ENCODE results near the gene LIMCH1. TPM values are rescaled to one million over a fixed set of nuclear protein-coding genes. Genes with fewer than 3 reads are reported as not detected.

LIMCH1 gene
- polyA plus RNA-seq, 2 donors: 8.3 to 9.0 TPM

GRCh38 chr4:41610474-41610873 is 72.5 kb downstream of the LIMCH1 start:
- H3K27me3 ChIP-seq (ENCODE audit: control insufficient read depth in 1 of 2, insufficient read depth in 2 of 2, low read length in 2 of 2): no peaks in the 10 kb centered on the region
- no peaks in the 10 kb centered on the region for H3K36me3 ChIP-seq (ENCODE audit: control insufficient read depth in 2 of 2, insufficient read depth in 2 of 2, low read length in 1 of 2)
- no peaks in the 10 kb centered on the region for H3K9me3 ChIP-seq (ENCODE audit: control insufficient read depth in 2 of 2, insufficient read depth in 1 of 2, low read depth in 1 of 2, low read length in 1 of 2)
- 93 to 94% methylated on average over 3 of the region's 3 CpGs for WGBS, 2 donors
- no peak overlapping the region for H3K4me3 ChIP-seq (ENCODE audit: low read depth in 1 of 2, low read length in 2 of 2)
- no peak overlapping the region for H3K27ac ChIP-seq (ENCODE audit: low read depth in 2 of 2, low read length in 1 of 2)
- H3K4me1 ChIP-seq (ENCODE audit: control insufficient read depth in 2 of 2, insufficient read depth in 2 of 2, low read length in 1 of 2): peaks cover 0 to 7% of the 10 kb centered on the region in 2 donors

DNA sequence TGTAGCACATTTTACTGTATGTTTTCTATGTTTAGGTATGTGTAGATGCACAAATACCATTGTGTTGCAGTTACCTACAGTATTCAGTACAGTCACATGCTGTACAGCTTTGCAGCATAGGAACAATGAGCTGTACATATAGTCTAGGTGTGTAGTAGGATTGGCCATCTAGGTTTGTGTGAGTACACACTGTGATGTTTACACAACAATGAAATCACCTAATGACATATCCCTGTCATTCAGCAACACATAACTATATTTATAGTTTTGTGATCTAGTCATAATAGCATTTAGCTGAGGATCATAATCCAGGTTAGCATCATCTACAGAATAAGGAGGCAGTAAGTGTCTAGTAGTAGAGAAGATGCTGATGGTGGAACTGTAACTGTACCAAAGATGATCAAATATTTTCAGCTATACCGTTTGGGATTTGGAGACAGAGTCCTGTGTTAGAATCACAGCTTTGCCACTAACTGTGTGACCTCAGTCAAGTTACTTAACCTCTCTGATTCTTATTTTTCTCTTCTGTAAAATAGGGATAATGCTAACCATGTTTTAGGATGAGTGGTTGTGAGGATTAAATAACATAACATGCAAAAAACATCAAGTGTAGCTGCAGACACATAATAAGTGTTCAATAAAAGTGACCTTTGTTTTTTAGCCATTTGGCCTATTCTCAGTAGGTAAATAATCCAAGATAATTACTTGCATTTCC is 73.3 kb downstream of the LIMCH1 start:
- Histone ChIP-seq H3K36me3 (ENCODE audit: control insufficient read depth in 2 of 2, insufficient read depth in 2 of 2, low read length in 1 of 2) (no peaks in the 10 kb centered on the region), H3K27me3 (ENCODE audit: control insufficient read depth in 1 of 2, insufficient read depth in 2 of 2, low read length in 2 of 2) (no peaks in the 10 kb centered on the region), H3K4me3 (ENCODE audit: low read depth in 1 of 2, low read length in 2 of 2) (no peak overlapping the region), H3K27ac (ENCODE audit: low read depth in 2 of 2, low read length in 1 of 2) (no peak overlapping the region), H3K4me1 (ENCODE audit: control insufficient read depth in 2 of 2, insufficient read depth in 2 of 2, low read length in 1 of 2) (peaks cover 0 to 7% of the 10 kb centered on the region in 2 donors), H3K9me3 (ENCODE audit: control insufficient read depth in 2 of 2, insufficient read depth in 1 of 2, low read depth in 1 of 2, low read length in 1 of 2) (no peaks in the 10 kb centered on the region)
- WGBS, 2 donors: 68 to 82% methylated on average over 1 of the region's 1 CpG

DNA sequence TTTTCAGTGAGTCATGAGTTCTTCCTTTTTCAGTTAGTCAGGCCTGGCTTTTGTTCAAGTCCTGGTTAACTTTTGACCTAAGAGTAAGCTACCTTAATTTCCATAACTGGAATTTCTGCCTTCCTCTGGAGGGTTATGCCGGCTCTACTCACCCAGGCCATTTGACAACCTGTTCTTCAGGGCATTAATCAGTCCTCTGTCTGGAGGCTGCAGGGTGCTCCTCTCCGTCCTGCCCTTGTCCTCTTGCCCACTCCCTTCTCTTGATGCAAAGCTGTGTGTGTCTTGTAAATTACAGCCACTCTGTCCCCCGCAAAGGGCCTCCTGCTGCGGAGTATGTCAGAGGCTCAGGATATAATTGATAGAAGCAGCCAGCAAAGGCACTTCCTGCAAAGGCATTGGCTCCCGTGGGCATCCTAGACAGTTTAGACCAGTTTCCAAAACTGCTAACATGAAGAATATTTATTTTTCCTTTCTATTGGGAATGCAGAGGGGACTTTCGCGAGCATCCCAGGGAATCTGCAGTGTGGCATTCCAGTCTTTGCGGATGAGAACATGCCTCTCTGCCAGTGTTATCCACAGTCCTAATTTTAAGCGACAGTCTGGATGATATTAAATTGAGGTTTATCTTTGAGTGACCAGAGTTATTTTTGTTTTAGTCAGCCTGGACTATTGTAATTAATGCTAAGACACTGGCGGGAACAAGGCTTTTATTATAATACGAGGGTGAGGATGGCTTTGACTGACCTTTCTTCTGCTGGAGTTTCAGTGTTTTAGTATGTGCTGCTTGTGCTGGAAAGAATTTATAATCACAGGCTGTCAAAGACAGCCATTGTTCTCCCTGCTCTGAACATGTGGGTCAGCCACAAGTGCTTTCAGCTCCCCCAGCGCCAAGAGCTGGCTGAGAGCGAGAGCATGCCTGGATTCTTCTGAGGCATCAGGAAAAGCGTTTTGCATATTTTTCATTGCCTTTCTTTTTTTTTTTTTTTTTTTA is 74.2 kb downstream of the LIMCH1 start:
- WGBS, 2 donors: 33 to 35% methylated on average over 14 of the region's 14 CpGs
- Histone ChIP-seq H3K36me3 (ENCODE audit: control insufficient read depth in 2 of 2, insufficient read depth in 2 of 2, low read length in 1 of 2) (no peaks in the 10 kb centered on the region), H3K4me3 (ENCODE audit: low read depth in 1 of 2, low read length in 2 of 2) (no peak overlapping the region), H3K9me3 (ENCODE audit: control insufficient read depth in 2 of 2, insufficient read depth in 1 of 2, low read depth in 1 of 2, low read length in 1 of 2) (no peaks in the 10 kb centered on the region), H3K27ac (ENCODE audit: low read depth in 2 of 2, low read length in 1 of 2) (peak overlapping the region; percentile 60 to 72), H3K27me3 (ENCODE audit: control insufficient read depth in 1 of 2, insufficient read depth in 2 of 2, low read length in 2 of 2) (no peaks in the 10 kb centered on the region), H3K4me1 (ENCODE audit: control insufficient read depth in 2 of 2, insufficient read depth in 2 of 2, low read length in 1 of 2) (peaks cover 0 to 7% of the 10 kb centered on the region in 2 donors)

GRCh38 chr4:41613386-41613785 is 75.4 kb downstream of the LIMCH1 start:
- WGBS, 2 donors: 62 to 79% methylated on average over 15 of the region's 15 CpGs

GRCh38 chr4:41613821-41614220 is 75.9 kb downstream of the LIMCH1 start:
- no peak overlapping the region for H3K27ac ChIP-seq (ENCODE audit: low read depth in 2 of 2, low read length in 1 of 2)
- 52 to 58% methylated on average over 1 of the region's 1 CpG for WGBS, 2 donors
- no peaks in the 10 kb centered on the region for H3K9me3 ChIP-seq (ENCODE audit: control insufficient read depth in 2 of 2, insufficient read depth in 1 of 2, low read depth in 1 of 2, low read length in 1 of 2)
- H3K36me3 ChIP-seq (ENCODE audit: control insufficient read depth in 2 of 2, insufficient read depth in 2 of 2, low read length in 1 of 2): no peaks in the 10 kb centered on the region
- no peaks in the 10 kb centered on the region for H3K27me3 ChIP-seq (ENCODE audit: control insufficient read depth in 1 of 2, insufficient read depth in 2 of 2, low read length in 2 of 2)
- H3K4me1 ChIP-seq (ENCODE audit: control insufficient read depth in 2 of 2, insufficient read depth in 2 of 2, low read length in 1 of 2): peaks cover 0 to 7% of the 10 kb centered on the region in 2 donors
- H3K4me3 ChIP-seq (ENCODE audit: low read depth in 1 of 2, low read length in 2 of 2): no peak overlapping the region

More at GRCh38 chr4:41613386-41613785, 75.4 kb downstream of the LIMCH1 start:
- Histone ChIP-seq H3K36me3 (ENCODE audit: control insufficient read depth in 2 of 2, insufficient read depth in 2 of 2, low read length in 1 of 2) (no peaks in the 10 kb centered on the region), H3K4me3 (ENCODE audit: low read depth in 1 of 2, low read length in 2 of 2) (no peak overlapping the region), H3K9me3 (ENCODE audit: control insufficient read depth in 2 of 2, insufficient read depth in 1 of 2, low read depth in 1 of 2, low read length in 1 of 2) (no peaks in the 10 kb centered on the region), H3K27me3 (ENCODE audit: control insufficient read depth in 1 of 2, insufficient read depth in 2 of 2, low read length in 2 of 2) (no peaks in the 10 kb centered on the region), H3K4me1 (ENCODE audit: control insufficient read depth in 2 of 2, insufficient read depth in 2 of 2, low read length in 1 of 2) (peaks cover 0 to 7% of the 10 kb centered on the region in 2 donors), H3K27ac (ENCODE audit: low read depth in 2 of 2, low read length in 1 of 2) (no peak overlapping the region)

DNA sequence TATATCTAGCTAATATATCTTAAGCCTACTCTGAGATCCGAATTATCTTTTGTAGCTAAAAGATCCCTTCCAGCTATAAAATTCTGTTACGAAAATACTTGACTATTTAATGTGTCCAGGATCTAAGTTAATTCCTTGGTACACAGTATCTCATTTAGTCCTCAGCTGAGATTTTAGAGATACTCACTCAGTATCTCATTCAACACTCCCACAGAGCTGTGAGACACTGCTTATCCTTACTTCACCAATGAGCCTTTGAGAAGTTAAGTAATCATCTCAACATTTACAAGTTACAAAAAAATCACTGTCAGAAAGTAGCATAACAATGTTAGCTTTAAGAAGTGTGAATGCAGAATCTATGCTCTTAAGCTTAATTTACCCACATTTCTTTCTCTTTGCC is 76.6 kb downstream of the LIMCH1 start:
- WGBS, 2 donors: 92 to 94% methylated on average over 2 of the region's 2 CpGs
- Histone ChIP-seq H3K4me1 (ENCODE audit: control insufficient read depth in 2 of 2, insufficient read depth in 2 of 2, low read length in 1 of 2) (peaks cover 0 to 7% of the 10 kb centered on the region in 2 donors), H3K4me3 (ENCODE audit: low read depth in 1 of 2, low read length in 2 of 2) (no peak overlapping the region), H3K27ac (ENCODE audit: low read depth in 2 of 2, low read length in 1 of 2) (no peak overlapping the region), H3K9me3 (ENCODE audit: control insufficient read depth in 2 of 2, insufficient read depth in 1 of 2, low read depth in 1 of 2, low read length in 1 of 2) (no peaks in the 10 kb centered on the region), H3K36me3 (ENCODE audit: control insufficient read depth in 2 of 2, insufficient read depth in 2 of 2, low read length in 1 of 2) (peaks cover 0 to 3% of the 10 kb centered on the region in 2 donors), H3K27me3 (ENCODE audit: control insufficient read depth in 1 of 2, insufficient read depth in 2 of 2, low read length in 2 of 2) (no peaks in the 10 kb centered on the region)

GRCh38 chr4:41619161-41619560 is 81.2 kb downstream of the LIMCH1 start:
- H3K27ac ChIP-seq (ENCODE audit: low read depth in 2 of 2, low read length in 1 of 2): no peak overlapping the region
- no peaks in the 10 kb centered on the region for H3K27me3 ChIP-seq (ENCODE audit: control insufficient read depth in 1 of 2, insufficient read depth in 2 of 2, low read length in 2 of 2)
- H3K4me3 ChIP-seq (ENCODE audit: low read depth in 1 of 2, low read length in 2 of 2): no peak overlapping the region
- H3K36me3 ChIP-seq (ENCODE audit: control insufficient read depth in 2 of 2, insufficient read depth in 2 of 2, low read length in 1 of 2): peaks cover 0 to 3% of the 10 kb centered on the region in 2 donors
- no peaks in the 10 kb centered on the region for H3K9me3 ChIP-seq (ENCODE audit: control insufficient read depth in 2 of 2, insufficient read depth in 1 of 2, low read depth in 1 of 2, low read length in 1 of 2)
- WGBS, 2 donors: 91 to 95% methylated on average over 16 of the region's 16 CpGs
- peaks cover 3 to 5% of the 10 kb centered on the region in 2 donors for H3K4me1 ChIP-seq (ENCODE audit: control insufficient read depth in 2 of 2, insufficient read depth in 2 of 2, low read length in 1 of 2)

DNA sequence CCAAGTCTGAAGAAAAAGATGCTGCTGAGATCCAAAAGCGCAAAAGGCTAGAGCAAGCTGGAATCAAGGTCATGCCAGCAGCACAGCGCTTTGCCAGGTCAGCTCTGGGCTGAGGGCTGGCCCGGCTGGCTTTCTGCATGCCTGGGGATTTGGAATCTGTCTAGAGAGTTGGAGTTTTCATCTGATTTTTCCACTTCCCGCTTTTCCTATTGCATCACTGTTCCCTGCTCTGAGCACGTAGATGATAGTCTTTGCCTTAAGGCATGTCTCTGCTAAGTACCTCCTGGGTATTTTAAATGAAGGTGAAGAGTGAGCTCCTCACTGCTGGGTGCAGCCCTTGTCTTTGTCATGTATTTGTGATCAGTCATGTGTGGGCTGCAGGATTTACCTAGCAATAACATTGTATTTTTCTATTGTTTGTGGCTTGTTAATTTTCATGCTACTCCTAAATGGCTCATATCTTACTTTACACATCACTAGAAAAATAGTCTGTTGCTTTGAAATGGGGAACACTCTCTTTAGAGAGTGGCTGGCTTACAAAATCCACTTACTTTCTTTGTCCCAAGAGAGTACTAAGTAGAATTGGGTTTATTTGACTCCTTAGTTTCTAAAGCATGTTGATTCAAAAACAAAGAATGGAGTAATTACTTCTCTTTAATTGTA is 82.8 kb downstream of the LIMCH1 start:
- Histone ChIP-seq H3K27me3 (ENCODE audit: control insufficient read depth in 1 of 2, insufficient read depth in 2 of 2, low read length in 2 of 2) (no peaks in the 10 kb centered on the region), H3K4me3 (ENCODE audit: low read depth in 1 of 2, low read length in 2 of 2) (no peak overlapping the region), H3K27ac (ENCODE audit: low read depth in 2 of 2, low read length in 1 of 2) (no peak overlapping the region), H3K9me3 (ENCODE audit: control insufficient read depth in 2 of 2, insufficient read depth in 1 of 2, low read depth in 1 of 2, low read length in 1 of 2) (no peaks in the 10 kb centered on the region), H3K36me3 (ENCODE audit: control insufficient read depth in 2 of 2, insufficient read depth in 2 of 2, low read length in 1 of 2) (peaks cover 0 to 3% of the 10 kb centered on the region in 2 donors), H3K4me1 (ENCODE audit: control insufficient read depth in 2 of 2, insufficient read depth in 2 of 2, low read length in 1 of 2) (peaks cover 3 to 5% of the 10 kb centered on the region in 2 donors)
- 77 to 78% methylated on average over 5 of the region's 5 CpGs for WGBS, 2 donors

DNA sequence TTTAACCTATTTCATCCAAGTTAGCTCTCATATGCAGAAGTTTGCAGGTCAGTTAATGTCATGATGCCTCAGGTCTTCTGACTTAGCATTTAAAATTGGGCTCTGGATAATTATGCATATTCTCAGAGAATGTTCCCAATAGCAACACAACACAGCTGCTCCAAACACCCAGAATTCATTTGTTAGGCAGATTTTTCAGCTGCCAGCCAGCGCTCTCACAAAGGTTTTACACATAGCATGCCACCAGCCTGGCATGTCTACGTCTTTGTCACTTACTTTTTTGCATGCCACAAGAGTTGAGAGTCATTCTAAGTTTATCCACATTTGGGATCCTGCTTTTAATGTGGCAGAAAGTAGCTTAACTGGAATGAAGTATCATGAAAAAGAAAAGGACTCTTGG is 84.8 kb downstream of the LIMCH1 start:
- H3K4me1 ChIP-seq (ENCODE audit: control insufficient read depth in 2 of 2, insufficient read depth in 2 of 2, low read length in 1 of 2): peaks cover 3 to 5% of the 10 kb centered on the region in 2 donors
- WGBS, 2 donors: 81 to 89% methylated on average over 2 of the region's 2 CpGs

More for the DNA sequence above, 84.8 kb downstream of the LIMCH1 start:
- Histone ChIP-seq H3K27me3 (ENCODE audit: control insufficient read depth in 1 of 2, insufficient read depth in 2 of 2, low read length in 2 of 2) (no peaks in the 10 kb centered on the region), H3K36me3 (ENCODE audit: control insufficient read depth in 2 of 2, insufficient read depth in 2 of 2, low read length in 1 of 2) (peaks cover 0 to 3% of the 10 kb centered on the region in 2 donors), H3K9me3 (ENCODE audit: control insufficient read depth in 2 of 2, insufficient read depth in 1 of 2, low read depth in 1 of 2, low read length in 1 of 2) (no peaks in the 10 kb centered on the region), H3K27ac (ENCODE audit: low read depth in 2 of 2, low read length in 1 of 2) (no peak overlapping the region), H3K4me3 (ENCODE audit: low read depth in 1 of 2, low read length in 2 of 2) (no peak overlapping the region)

Data from esophagus (tissue), 2 donors.